Activated CD4-positive, alpha-beta T cell treated with anti-CD3 and anti-CD28 coated beads, Interleukin-2, amount 10 ng/mL, durations not matched to agents 7 days and 5 days (primary cell): ENCODE measurements around the gene GPC6. TPM values are rescaled to one million over a fixed set of nuclear protein-coding genes. Genes with fewer than 3 reads are reported as not detected.

Experiments
- CTCF ChIA-PET: fragments of 350-600 bp; sonication (Branson Sonifier 250); formaldehyde crosslinking; loops from one replicate; lab custom pipeline; 2021; ENCODE audit warnings: antibody characterized with exemption; lab: Charles Lee
- POLR2A ChIA-PET: fragments of 350-600 bp; sonication (Branson Sonifier 250); formaldehyde crosslinking; loops from one replicate; lab custom pipeline; 2021; ENCODE audit warnings: antibody characterized with exemption; lab: Charles Lee
- DNase-seq: peaks from one replicate; pipeline ENCODE4 v3.0.0-alpha.2; 2020
- H3K27ac Mint-ChIP-seq: one replicate; pipeline ENCODE4 v1.8.0; 2021; ENCODE audit warnings: mild to moderate bottlenecking, moderate library complexity, mixed read lengths
- H3K27me3 Mint-ChIP-seq: one replicate; pipeline ENCODE4 v1.8.0; 2021; ENCODE audit warnings: mixed read lengths
- H3K36me3 Mint-ChIP-seq: one replicate; pipeline ENCODE4 v1.8.0; 2021; ENCODE audit warnings: low read depth, mixed read lengths
- H3K4me1 Mint-ChIP-seq: one replicate; pipeline ENCODE4 v1.8.0; 2021; ENCODE audit warnings: mixed read lengths
- H3K4me3 Mint-ChIP-seq: one replicate; pipeline ENCODE4 v1.8.0; 2021; ENCODE audit warnings: mild to moderate bottlenecking, moderate library complexity, mixed read lengths
- H3K9me3 Mint-ChIP-seq: one replicate; pipeline ENCODE4 v1.8.0; 2021; ENCODE audit warnings: mixed read lengths
- total RNA-seq, 2 experiments: library from RNA; stranded (reverse); gene quantifications; one replicate each; pipeline ENCODE4 v1.2.3, GENCODE V29; 2021

GPC6 gene
- total RNA-seq, 2 experiments from 2014 or later: not detected

DNA sequence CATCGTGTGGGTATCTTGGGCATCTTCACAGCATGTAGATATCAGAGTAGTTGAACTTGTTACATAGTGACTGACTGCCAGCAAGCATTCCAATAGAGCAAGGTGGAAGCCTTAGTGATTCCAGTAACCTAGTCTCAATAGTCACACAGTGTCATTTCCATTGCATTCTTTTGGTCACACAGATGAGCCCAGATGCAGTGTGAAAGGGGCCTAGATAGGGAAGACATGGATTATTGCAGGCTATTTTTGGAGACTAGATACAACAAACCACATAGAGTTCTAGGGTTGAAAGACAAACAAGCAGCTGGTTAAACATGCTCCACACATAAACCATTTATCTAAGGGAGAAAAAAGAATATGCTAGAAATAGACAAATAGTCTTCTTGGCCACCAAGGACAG, 699.4 kb downstream of the GPC6 start:
- POLR2A ChIA-PET: no interaction called here
- no peaks in the 10 kb centered on the region for H3K36me3 Mint-ChIP-seq
- no peak overlapping the region for H3K27ac Mint-ChIP-seq
- no peaks in the 10 kb centered on the region for H3K9me3 Mint-ChIP-seq
- H3K27me3 Mint-ChIP-seq: no peaks in the 10 kb centered on the region
- no peaks in the 10 kb centered on the region for H3K4me1 Mint-ChIP-seq
- CTCF ChIA-PET: no interaction called here
- no peak for DNase-seq
- H3K4me3 Mint-ChIP-seq: no peak overlapping the region

DNA sequence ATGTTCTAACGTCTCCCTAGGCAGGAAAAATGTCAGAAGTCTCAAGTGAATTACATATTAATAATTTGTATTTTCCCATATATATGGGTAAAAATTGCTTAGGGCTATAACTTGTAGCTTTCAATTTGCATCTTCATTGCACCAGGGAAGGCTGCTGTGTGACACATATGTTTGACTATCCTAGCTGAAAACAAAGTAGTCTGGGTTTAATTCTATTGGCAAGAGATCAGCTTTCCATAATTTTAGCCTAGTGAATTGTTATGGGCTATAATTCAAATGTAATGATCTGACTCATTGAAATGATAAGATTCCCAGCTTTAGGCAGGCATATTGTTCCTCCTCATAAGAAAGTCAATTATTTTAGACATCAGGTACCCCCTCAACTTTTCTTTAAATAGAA, 699.8 kb downstream of the GPC6 start:
- ChIA-PET POLR2A (no interaction called here), CTCF (interaction anchor here (1.6 kb wide), 1 partner anchor 9 kb away, joined by 4 read pairs; no protein-coding TSS in a partner anchor)
- H3K27me3 Mint-ChIP-seq: no peaks in the 10 kb centered on the region
- no peak for DNase-seq
- no peak overlapping the region for H3K4me3 Mint-ChIP-seq
- H3K36me3 Mint-ChIP-seq: no peaks in the 10 kb centered on the region
- H3K27ac Mint-ChIP-seq: no peak overlapping the region
- no peaks in the 10 kb centered on the region for H3K4me1 Mint-ChIP-seq
- H3K9me3 Mint-ChIP-seq: no peaks in the 10 kb centered on the region

DNA sequence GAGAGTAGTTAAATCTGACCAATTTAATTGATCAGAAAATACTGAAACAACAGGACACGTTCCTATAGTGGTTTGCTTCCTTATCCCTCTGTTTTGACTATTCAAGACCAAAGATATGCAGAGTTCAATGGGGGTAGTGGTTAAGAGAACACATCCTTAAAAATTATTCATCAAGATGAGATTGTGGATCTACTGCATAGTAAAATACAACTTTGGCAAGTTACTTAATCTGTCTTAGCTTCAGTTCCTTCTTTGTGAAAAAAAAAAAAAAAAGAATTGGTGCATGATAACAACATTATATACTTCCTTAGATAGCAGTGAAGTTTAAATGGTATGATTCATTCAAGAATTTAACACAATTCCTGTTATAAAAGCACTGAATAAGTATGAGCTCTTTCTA, 700.8 kb downstream of the GPC6 start:
- ChIA-PET CTCF (interaction anchor here (1.6 kb wide), 1 partner anchor 8 kb away, joined by 4 read pairs; no protein-coding TSS in a partner anchor), POLR2A (no interaction called here)
- no peak overlapping the region for H3K4me3 Mint-ChIP-seq
- no peaks in the 10 kb centered on the region for H3K27me3 Mint-ChIP-seq
- H3K4me1 Mint-ChIP-seq: no peaks in the 10 kb centered on the region
- no peaks in the 10 kb centered on the region for H3K9me3 Mint-ChIP-seq
- no peaks in the 10 kb centered on the region for H3K36me3 Mint-ChIP-seq
- no peak overlapping the region for H3K27ac Mint-ChIP-seq
- no peak for DNase-seq

DNA sequence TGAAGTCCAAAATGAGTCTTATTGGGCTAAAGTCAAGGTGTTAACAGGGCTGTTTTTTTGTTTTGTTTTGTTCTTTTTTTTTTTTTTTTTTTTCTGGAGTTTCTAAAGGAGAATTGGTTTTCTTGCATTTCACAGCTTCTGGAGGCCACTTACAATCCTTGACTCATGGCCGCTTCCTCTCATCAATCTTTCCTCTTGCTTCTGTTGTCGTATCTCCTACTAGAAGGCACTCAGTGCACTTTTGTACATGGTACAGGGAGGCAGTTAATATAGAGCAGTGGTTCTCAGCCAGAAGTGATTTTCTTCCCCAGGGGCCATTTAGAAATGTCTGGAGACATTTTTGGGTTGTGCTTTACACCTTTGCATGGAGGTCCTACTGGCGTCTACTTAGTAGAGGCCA, 706.3 kb downstream of the GPC6 start:
- Mint-ChIP-seq H3K27ac (no peak overlapping the region), H3K36me3 (no peaks in the 10 kb centered on the region), H3K4me3 (no peak overlapping the region), H3K27me3 (no peaks in the 10 kb centered on the region), H3K9me3 (no peaks in the 10 kb centered on the region), H3K4me1 (no peaks in the 10 kb centered on the region)
- ChIA-PET POLR2A (no interaction called here), CTCF (no interaction called here)
- DNase-seq: no peak

DNA sequence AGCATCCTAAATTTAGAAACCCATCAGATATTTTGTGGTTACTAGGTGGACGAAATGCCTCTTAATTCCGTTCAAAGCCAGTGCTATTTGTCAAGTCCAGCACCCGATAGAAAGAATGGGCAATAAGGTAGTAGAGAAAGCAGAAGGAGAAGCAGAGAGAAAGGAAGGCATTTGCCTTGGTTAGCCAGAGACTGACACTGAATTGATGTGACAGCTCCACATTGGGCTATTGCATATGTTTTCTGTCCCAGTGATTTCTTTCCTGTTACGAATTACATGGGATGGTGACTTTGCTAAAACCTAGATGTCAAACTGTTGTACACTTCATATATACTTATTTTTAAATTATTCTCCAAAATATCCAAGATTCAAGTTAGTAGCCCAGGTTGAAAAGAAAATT, 710.3 kb downstream of the GPC6 start:
- no peak for DNase-seq
- Mint-ChIP-seq H3K27me3 (no peaks in the 10 kb centered on the region), H3K4me3 (no peak overlapping the region), H3K36me3 (no peaks in the 10 kb centered on the region), H3K9me3 (no peaks in the 10 kb centered on the region), H3K4me1 (no peaks in the 10 kb centered on the region), H3K27ac (no peak overlapping the region)
- ChIA-PET CTCF (no interaction called here), POLR2A (no interaction called here)

DNA sequence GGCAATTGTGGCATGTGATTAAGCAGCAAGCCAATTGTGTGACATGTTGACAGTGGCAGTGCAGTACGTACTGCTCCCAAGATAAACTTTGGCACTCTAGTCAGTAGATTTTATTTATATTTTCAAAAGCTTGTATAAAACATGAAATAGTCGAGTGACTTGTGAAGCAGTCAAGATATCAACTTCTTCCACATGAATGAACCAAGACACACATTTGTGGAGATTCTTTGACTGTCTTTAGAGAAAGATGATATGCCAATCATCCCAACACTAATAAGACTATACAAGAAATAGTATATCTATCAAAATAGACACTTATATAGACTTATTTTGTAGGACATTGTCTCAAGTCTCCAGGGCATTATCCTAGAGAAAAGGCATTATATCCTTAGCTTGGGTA, 714.8 kb downstream of the GPC6 start:
- Mint-ChIP-seq H3K27me3 (no peaks in the 10 kb centered on the region), H3K27ac (no peak overlapping the region), H3K36me3 (no peaks in the 10 kb centered on the region), H3K4me1 (no peaks in the 10 kb centered on the region), H3K9me3 (no peaks in the 10 kb centered on the region), H3K4me3 (no peak overlapping the region)
- ChIA-PET CTCF (no interaction called here), POLR2A (no interaction called here)
- no peak for DNase-seq

DNA sequence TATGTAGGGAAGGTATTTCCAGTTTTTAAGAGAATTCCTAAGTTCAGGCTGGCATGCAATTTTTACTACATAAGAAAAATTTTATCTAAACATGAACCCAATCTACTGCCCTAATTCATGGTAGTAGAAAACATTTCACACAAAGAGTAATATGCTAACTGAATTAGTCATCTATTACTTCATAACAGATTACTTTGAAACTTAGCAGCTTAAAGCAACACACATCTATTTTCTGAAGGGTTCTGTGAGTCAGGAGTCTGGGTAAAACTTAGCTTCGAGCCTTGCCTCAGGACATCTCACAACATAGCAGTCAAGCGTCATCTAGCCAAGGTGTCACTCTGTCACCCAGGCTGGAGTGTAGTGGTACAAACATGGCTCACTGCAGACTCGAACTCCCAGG, 715.4 kb downstream of the GPC6 start:
- Mint-ChIP-seq H3K36me3 (no peaks in the 10 kb centered on the region), H3K9me3 (no peaks in the 10 kb centered on the region), H3K4me1 (no peaks in the 10 kb centered on the region), H3K27me3 (no peaks in the 10 kb centered on the region), H3K27ac (no peak overlapping the region), H3K4me3 (no peak overlapping the region)
- ChIA-PET CTCF (no interaction called here), POLR2A (no interaction called here)
- no peak for DNase-seq

DNA sequence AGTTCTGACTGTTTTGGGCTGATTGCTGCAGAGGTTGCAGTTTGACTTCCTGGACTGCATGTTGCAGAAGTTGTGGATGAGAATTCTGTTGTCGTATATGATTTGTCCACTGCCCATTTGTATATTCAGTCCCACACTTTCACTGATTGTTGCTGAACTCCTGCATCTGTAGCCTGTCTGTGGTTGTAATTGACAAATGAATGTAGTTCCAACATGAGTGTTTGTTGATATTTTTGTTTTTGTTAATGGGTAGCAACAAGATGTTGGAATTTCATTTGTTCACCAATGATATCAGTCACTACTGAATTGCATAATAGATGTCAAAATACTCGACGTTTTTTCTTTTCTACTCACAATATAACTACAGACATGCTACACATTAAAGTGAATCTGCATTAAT, 719.0 kb downstream of the GPC6 start:
- Mint-ChIP-seq H3K9me3 (no peaks in the 10 kb centered on the region), H3K4me3 (no peak overlapping the region), H3K36me3 (no peaks in the 10 kb centered on the region), H3K4me1 (no peaks in the 10 kb centered on the region), H3K27me3 (no peaks in the 10 kb centered on the region), H3K27ac (no peak overlapping the region)
- POLR2A ChIA-PET: no interaction called here
- CTCF ChIA-PET: no interaction called here
- no peak for DNase-seq

DNA sequence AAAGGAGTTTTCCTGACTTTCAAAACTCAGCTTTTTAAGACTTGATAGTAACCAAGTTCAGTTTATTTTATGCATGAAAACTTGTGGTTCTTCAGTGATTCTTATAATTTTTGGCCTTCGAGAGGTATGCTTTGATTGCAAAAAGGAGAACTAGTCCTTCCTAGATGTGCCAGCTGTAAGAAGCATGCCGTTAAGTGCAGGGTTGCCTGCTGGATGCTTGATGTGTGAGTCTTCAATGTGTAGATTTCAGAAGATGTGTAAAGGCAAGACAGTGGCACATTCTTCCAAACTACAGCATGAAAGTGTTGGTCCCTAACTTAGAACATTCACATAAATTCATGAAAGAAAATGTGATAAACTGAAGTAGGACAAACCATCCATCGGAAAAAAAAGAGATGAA, 720.4 kb downstream of the GPC6 start:
- no peaks in the 10 kb centered on the region for H3K9me3 Mint-ChIP-seq
- no peaks in the 10 kb centered on the region for H3K27me3 Mint-ChIP-seq
- no peak overlapping the region for H3K27ac Mint-ChIP-seq
- no peaks in the 10 kb centered on the region for H3K36me3 Mint-ChIP-seq
- no peaks in the 10 kb centered on the region for H3K4me1 Mint-ChIP-seq
- CTCF ChIA-PET: no interaction called here
- no peak overlapping the region for H3K4me3 Mint-ChIP-seq
- no peak for DNase-seq
- POLR2A ChIA-PET: no interaction called here

DNA sequence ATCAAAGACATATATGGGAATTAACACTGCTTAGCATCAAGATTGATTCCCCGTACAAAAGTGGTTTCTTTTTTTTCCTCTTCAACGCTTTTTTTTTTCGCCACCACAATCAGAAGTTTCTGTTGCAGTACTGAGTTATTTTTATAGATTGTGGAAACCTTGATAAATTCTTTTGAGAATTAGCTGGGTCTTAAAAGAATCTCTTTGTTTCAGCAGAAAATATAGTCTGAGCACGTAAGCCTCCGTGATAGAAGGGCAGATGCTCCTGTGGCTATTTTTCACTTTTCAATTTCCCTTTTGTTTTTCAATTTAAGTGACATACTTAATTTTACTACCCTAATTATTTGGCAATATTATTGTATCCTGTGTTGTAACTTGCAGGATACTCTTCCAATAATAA, 721.0 kb downstream of the GPC6 start:
- CTCF ChIA-PET: no interaction called here
- H3K9me3 Mint-ChIP-seq: no peaks in the 10 kb centered on the region
- no peak overlapping the region for H3K4me3 Mint-ChIP-seq
- no peak for DNase-seq
- no peaks in the 10 kb centered on the region for H3K36me3 Mint-ChIP-seq
- POLR2A ChIA-PET: no interaction called here
- no peak overlapping the region for H3K27ac Mint-ChIP-seq
- H3K4me1 Mint-ChIP-seq: no peaks in the 10 kb centered on the region
- H3K27me3 Mint-ChIP-seq: no peaks in the 10 kb centered on the region

DNA sequence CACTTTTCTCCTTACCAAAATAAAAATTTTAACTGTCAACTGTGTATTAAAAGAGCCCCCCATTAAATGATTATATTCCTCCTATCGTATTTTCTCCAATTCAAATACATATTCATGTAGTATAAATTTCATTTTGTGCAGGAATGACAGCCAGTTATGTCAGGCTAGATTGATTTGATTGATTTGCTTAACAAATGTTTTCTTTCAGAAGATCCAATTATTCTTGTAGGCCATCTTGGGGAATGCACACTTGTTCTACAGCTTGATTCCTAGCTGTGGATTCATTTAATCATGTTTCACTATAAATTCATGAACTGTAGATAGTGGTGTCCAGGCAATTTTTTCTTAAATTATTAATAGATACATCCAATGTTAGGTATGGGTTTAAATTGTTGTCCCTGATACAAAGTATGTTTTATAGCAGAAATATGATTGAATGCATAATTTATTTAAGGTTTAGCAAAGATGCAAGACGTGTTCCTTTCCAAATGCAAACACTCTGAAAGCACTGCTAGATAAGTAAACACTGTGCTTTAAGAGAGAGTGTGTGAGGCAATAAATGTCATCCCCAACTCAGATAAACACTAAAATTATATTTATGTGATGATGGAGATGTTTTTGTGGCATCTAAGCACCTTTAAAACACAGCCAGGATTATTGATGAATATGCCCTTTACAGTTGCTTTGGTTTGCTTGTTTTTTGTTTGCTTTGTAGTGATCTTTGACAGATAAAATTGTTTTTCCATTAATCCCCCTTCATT, 721.7 kb downstream of the GPC6 start:
- no peaks in the 10 kb centered on the region for H3K9me3 Mint-ChIP-seq
- no peak overlapping the region for H3K27ac Mint-ChIP-seq
- H3K4me1 Mint-ChIP-seq: no peaks in the 10 kb centered on the region
- no peak for DNase-seq
- CTCF ChIA-PET: no interaction called here
- no peaks in the 10 kb centered on the region for H3K36me3 Mint-ChIP-seq
- no peak overlapping the region for H3K4me3 Mint-ChIP-seq
- POLR2A ChIA-PET: no interaction called here
- no peaks in the 10 kb centered on the region for H3K27me3 Mint-ChIP-seq

DNA sequence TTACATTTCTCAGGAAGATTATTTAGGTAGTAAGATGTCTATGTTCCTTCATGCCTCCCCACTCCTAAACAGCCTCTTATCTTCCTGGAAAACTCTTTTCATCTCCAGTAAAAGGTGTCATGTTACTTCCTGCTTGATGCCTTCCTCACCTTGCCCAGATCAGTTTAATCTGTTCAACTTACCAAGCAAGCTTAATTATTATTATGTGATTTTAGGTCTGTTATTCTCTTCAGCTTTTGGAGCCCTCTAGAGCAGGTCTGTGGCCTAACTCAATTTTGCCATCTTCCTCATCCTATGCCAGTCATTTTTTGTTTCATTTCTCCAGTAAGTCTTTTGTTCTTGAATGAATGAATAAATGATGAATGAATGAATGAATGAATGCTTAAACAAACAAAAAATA, 724.5 kb downstream of the GPC6 start:
- Mint-ChIP-seq H3K36me3 (no peaks in the 10 kb centered on the region), H3K27me3 (no peaks in the 10 kb centered on the region), H3K9me3 (no peaks in the 10 kb centered on the region), H3K4me1 (no peaks in the 10 kb centered on the region), H3K27ac (no peak overlapping the region), H3K4me3 (no peak overlapping the region)
- CTCF ChIA-PET: no interaction called here
- DNase-seq: no peak
- POLR2A ChIA-PET: no interaction called here

DNA sequence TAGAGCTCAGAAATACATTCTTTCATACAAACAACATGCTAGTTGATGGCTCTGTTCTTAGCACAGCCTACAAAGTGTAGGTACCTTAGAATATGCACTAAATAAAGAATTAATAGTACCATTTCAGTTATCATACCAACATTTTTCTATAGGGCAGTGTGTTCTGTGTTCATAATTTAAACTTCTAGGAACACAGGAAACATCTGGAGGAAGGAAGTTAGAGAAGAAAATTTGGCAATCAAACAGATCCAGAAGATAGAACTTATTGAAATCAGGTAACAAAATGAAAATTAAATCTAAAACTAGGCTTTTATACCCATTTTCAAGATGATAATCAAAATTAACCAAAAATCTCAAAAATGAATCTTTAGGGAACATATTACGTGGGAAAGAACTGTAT, 725.3 kb downstream of the GPC6 start:
- Mint-ChIP-seq H3K9me3 (no peaks in the 10 kb centered on the region), H3K4me3 (no peak overlapping the region), H3K27ac (no peak overlapping the region), H3K36me3 (no peaks in the 10 kb centered on the region), H3K27me3 (no peaks in the 10 kb centered on the region), H3K4me1 (no peaks in the 10 kb centered on the region)
- DNase-seq: no peak
- ChIA-PET CTCF (no interaction called here), POLR2A (no interaction called here)

DNA sequence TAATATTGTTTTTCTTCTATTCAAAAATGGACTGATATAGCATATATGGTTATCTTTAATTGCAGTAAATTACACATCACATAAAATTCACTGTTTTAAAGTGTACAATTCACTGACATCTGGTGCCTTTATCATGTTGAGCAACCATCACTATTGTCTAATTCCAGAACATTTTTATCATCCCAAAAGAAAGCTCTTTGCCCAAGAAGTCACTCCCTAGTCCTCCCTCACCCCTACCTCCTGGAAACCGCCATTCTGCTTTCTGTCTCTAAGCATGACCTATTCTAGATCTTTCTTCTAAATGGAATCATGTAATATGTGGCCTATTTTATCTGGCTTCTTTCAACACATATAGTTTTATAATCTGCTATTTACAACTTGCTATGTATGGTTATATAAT, 727.2 kb downstream of the GPC6 start:
- ChIA-PET POLR2A (no interaction called here), CTCF (no interaction called here)
- H3K4me3 Mint-ChIP-seq: no peak overlapping the region
- no peak overlapping the region for H3K27ac Mint-ChIP-seq
- no peaks in the 10 kb centered on the region for H3K36me3 Mint-ChIP-seq
- no peak for DNase-seq
- no peaks in the 10 kb centered on the region for H3K27me3 Mint-ChIP-seq
- H3K4me1 Mint-ChIP-seq: no peaks in the 10 kb centered on the region
- no peaks in the 10 kb centered on the region for H3K9me3 Mint-ChIP-seq
